Measurements from ENCODE around the gene OLIG2. TPM values are rescaled to one million over a fixed set of nuclear protein-coding genes. Genes with fewer than 3 reads are reported as not detected.
A peak's percentile ranks its signal among the peaks of the same experiment; 100 is the strongest.

OLIG2 gene
- total RNA-seq, 5 donors from 2014 or later (not counting 1 experiment from before 2014, with no cell fraction given), result not detected

GRCh38 chr21:33070744-33070997 is 44.9 kb downstream of the OLIG2 start:
- no peaks in the 10 kb centered on the region for H3K36me3 ChIP-seq (ENCODE audit: control insufficient read depth in 2 of 2, extremely low read depth in 1 of 2, insufficient read depth in 1 of 2, low read length in 1 of 2)
- ATAC-seq (replicated peaks in 1 of 4) (no peak), DNase-seq (no peak)
- Mint-ChIP-seq H3K27ac (no peak overlapping the region), H3K4me1 (peaks cover 0 to 26% (median 17%) of the 10 kb centered on the region in 3 donors), H3K36me3 (no peaks in the 10 kb centered on the region), H3K4me3 (peak overlapping the region in 1 of 3 donors; percentile 77), H3K9me3 (peaks cover 0 to 4% (median 0%) of the 10 kb centered on the region in 3 donors), H3K27me3 (peaks cover 62 to 70% of the 10 kb centered on the region in 2 donors)
- WGBS (ENCODE audit: insufficient coverage), result 2% methylated on average over 44 of the region's 44 CpGs
- CTCF ChIA-PET, result no interaction called here
- peak overlapping the region in 1 of 2 donors; percentile 77 for H3K4me3 ChIP-seq (ENCODE audit: control insufficient read depth in 1 of 2, extremely low read depth in 1 of 2, low read length in 1 of 2)
- H3K9me3 ChIP-seq, result no peaks in the 10 kb centered on the region
- POLR2A ChIA-PET, result no interaction called here
- H3K27me3 ChIP-seq (replicated peaks in 1 of 2; ENCODE audit: control insufficient read depth in 2 of 2, extremely low read depth in 1 of 2, insufficient read depth in 2 of 2, low read length in 1 of 2), result peaks cover 2 to 52% of the 10 kb centered on the region in 2 experiments
- no peak overlapping the region for H3K27ac ChIP-seq (ENCODE audit: low read length)
- peaks cover 4 to 21% of the 10 kb centered on the region in 2 experiments for H3K4me1 ChIP-seq (ENCODE audit: control insufficient read depth in 1 of 2, extremely low read depth in 1 of 2, insufficient read depth in 2 of 2, low read length in 2 of 2)

DNA sequence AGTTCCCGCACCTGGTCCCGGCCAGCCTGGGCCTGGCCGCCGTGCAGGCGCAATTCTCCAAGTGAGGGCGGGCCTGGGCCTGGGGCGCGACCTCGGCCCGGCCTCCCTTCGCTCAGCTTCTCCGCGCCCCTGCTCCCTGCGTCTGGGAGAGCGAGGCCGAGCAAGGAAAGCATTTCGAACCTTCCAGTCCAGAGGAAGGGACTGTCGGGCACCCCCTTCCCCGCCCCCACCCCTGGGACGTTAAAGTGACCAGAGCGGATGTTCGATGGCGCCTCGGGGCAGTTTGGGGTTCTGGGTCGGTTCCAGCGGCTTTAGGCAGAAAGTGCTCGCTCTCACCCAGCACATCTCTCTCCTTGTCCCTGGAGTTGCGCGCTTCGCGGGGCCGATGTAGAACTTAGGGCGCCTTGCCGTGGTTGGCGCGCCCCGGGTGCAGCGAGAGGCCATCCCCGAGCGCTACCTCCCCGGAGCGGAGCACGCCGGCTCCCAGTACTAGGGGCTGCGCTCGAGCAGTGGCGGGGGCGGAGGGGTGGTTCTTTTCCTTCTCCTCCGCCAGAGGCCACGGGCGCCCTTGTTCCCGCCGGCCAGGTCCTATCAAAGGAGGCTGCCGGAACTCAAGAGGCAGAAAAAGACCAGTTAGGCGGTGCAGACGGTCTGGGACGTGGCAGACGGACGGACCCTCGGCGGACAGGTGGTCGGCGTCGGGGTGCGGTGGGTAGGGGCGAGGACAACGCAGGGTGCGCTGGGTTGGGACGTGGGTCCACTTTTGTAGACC is 45.4 kb downstream of the OLIG2 start:
- Mint-ChIP-seq H3K4me3 (peak overlapping the region; percentile 70 to 77 (median 71)), H3K9me3 (peaks cover 0 to 4% (median 0%) of the 10 kb centered on the region in 3 donors), H3K36me3 (no peaks in the 10 kb centered on the region), H3K27ac (no peak overlapping the region), H3K4me1 (peaks cover 0 to 26% (median 17%) of the 10 kb centered on the region in 3 donors), H3K27me3 (peaks cover 61 to 69% of the 10 kb centered on the region in 2 donors)
- Histone ChIP-seq H3K4me3 (ENCODE audit: control insufficient read depth in 1 of 2, extremely low read depth in 1 of 2, low read length in 1 of 2) (peak overlapping the region; percentile 20 to 77), H3K4me1 (ENCODE audit: control insufficient read depth in 1 of 2, extremely low read depth in 1 of 2, insufficient read depth in 2 of 2, low read length in 2 of 2) (peaks cover 4 to 21% of the 10 kb centered on the region in 2 experiments), H3K9me3 (no peaks in the 10 kb centered on the region), H3K36me3 (ENCODE audit: control insufficient read depth in 2 of 2, extremely low read depth in 1 of 2, insufficient read depth in 1 of 2, low read length in 1 of 2) (no peaks in the 10 kb centered on the region), H3K27me3 (replicated peaks in 1 of 2; ENCODE audit: control insufficient read depth in 2 of 2, extremely low read depth in 1 of 2, insufficient read depth in 2 of 2, low read length in 1 of 2) (peaks cover 2 to 58% of the 10 kb centered on the region in 2 experiments), H3K27ac (ENCODE audit: low read length) (no peak overlapping the region)
- peak in 2 of 35 experiments; percentile 12 to 15 for DNase-seq
- ATAC-seq (replicated peaks in 1 of 4), result peak in 3 of 4 experiments; percentile 25 to 40 (median 38)
- WGBS (ENCODE audit: insufficient coverage), result 4% methylated on average over 62 of the region's 69 CpGs
- CTCF ChIA-PET, result no interaction called here
- POLR2A ChIA-PET, result no interaction called here

DNA sequence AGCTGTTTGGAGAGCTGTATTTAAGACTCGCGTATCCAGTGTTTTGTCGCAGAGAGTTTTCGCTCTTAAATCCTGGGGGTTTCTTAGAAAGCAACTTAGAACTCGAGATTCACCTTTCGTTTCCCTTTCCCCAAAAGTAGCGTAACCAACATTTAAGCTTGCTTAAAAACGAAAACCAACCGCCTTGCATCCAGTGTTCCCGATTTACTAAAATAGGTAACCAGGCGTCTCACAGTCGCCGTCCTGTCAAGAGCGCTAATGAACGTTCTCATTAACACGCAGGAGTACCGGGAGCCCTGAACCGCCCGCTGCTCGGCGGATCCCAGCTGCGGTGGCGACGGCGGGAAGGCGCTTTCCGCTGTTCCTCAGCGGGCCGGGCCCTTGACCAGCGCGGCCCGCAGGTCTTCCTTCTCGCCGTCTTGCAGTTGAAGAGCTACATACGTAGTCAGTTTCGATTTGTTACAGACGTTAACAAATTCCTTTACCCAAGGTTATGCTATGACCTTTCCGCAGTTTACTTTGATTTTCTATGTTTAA is 46.1 kb downstream of the OLIG2 start:
- peaks cover 54 to 68% of the 10 kb centered on the region in 2 donors for H3K27me3 Mint-ChIP-seq
- WGBS (ENCODE audit: insufficient coverage), result 4% methylated on average over 31 of the region's 38 CpGs
- peak overlapping the region; percentile 70 to 77 (median 71) for H3K4me3 Mint-ChIP-seq
- Histone ChIP-seq H3K36me3 (ENCODE audit: control insufficient read depth in 2 of 2, extremely low read depth in 1 of 2, insufficient read depth in 1 of 2, low read length in 1 of 2) (no peaks in the 10 kb centered on the region), H3K4me3 (ENCODE audit: control insufficient read depth in 1 of 2, extremely low read depth in 1 of 2, low read length in 1 of 2) (peak overlapping the region; percentile 20 to 77), H3K4me1 (ENCODE audit: control insufficient read depth in 1 of 2, extremely low read depth in 1 of 2, insufficient read depth in 2 of 2, low read length in 2 of 2) (peaks cover 4 to 21% of the 10 kb centered on the region in 2 experiments), H3K27ac (ENCODE audit: low read length) (no peak overlapping the region), H3K9me3 (no peaks in the 10 kb centered on the region), H3K27me3 (replicated peaks in 1 of 2; ENCODE audit: control insufficient read depth in 2 of 2, extremely low read depth in 1 of 2, insufficient read depth in 2 of 2, low read length in 1 of 2) (peaks cover 2 to 60% of the 10 kb centered on the region in 2 experiments)
- H3K27ac Mint-ChIP-seq, result no peak overlapping the region
- ChIA-PET POLR2A (no interaction called here), CTCF (interaction anchor here in 1 of 2 donors (0.7 kb wide), 1 partner anchor 60 kb away, joined by 3 read pairs; no protein-coding TSS in a partner anchor)
- ATAC-seq (replicated peaks in 1 of 4), result no peak
- peaks cover 0 to 26% (median 17%) of the 10 kb centered on the region in 3 donors for H3K4me1 Mint-ChIP-seq
- H3K36me3 Mint-ChIP-seq, result no peaks in the 10 kb centered on the region
- H3K9me3 Mint-ChIP-seq, result peaks cover 0 to 4% (median 0%) of the 10 kb centered on the region in 3 donors
- peak in 1 of 35 experiments; percentile 12 for DNase-seq

GRCh38 chr21:33073636-33074035 is 47.9 kb downstream of the OLIG2 start:
- ChIA-PET CTCF (interaction anchor here in 1 of 2 donors (0.7 kb wide), 1 partner anchor 385 kb away, joined by 3 read pairs; no protein-coding TSS in a partner anchor), POLR2A (no interaction called here)
- Histone ChIP-seq H3K9me3 (no peaks in the 10 kb centered on the region), H3K4me3 (ENCODE audit: control insufficient read depth in 1 of 2, extremely low read depth in 1 of 2, low read length in 1 of 2) (no peak overlapping the region), H3K36me3 (ENCODE audit: control insufficient read depth in 2 of 2, extremely low read depth in 1 of 2, insufficient read depth in 1 of 2, low read length in 1 of 2) (no peaks in the 10 kb centered on the region), H3K4me1 (ENCODE audit: control insufficient read depth in 1 of 2, extremely low read depth in 1 of 2, insufficient read depth in 2 of 2, low read length in 2 of 2) (peaks cover 4 to 21% of the 10 kb centered on the region in 2 experiments), H3K27ac (ENCODE audit: low read length) (no peak overlapping the region), H3K27me3 (replicated peaks in 1 of 2; ENCODE audit: control insufficient read depth in 2 of 2, extremely low read depth in 1 of 2, insufficient read depth in 2 of 2, low read length in 1 of 2) (peaks cover 2 to 50% of the 10 kb centered on the region in 2 experiments)
- WGBS (ENCODE audit: insufficient coverage), result 93% methylated on average over 3 of the region's 4 CpGs
- no peak for ATAC-seq (replicated peaks in 1 of 4)
- no peaks in the 10 kb centered on the region for H3K36me3 Mint-ChIP-seq
- H3K9me3 Mint-ChIP-seq, result peaks cover 0 to 4% (median 0%) of the 10 kb centered on the region in 3 donors
- H3K4me1 Mint-ChIP-seq, result peaks cover 0 to 29% (median 17%) of the 10 kb centered on the region in 3 donors
- no peak overlapping the region for H3K4me3 Mint-ChIP-seq
- no peak overlapping the region for H3K27ac Mint-ChIP-seq
- H3K27me3 Mint-ChIP-seq, result peaks cover 47 to 65% of the 10 kb centered on the region in 2 donors
- no peak for DNase-seq

GRCh38 chr21:33075128-33075527 is 49.4 kb downstream of the OLIG2 start:
- Mint-ChIP-seq H3K36me3 (no peaks in the 10 kb centered on the region), H3K27me3 (peaks cover 45 to 58% of the 10 kb centered on the region in 2 donors), H3K9me3 (no peaks in the 10 kb centered on the region), H3K4me3 (no peak overlapping the region), H3K27ac (no peak overlapping the region), H3K4me1 (peaks cover 0 to 24% (median 15%) of the 10 kb centered on the region in 3 donors)
- no peak for DNase-seq
- CTCF ChIA-PET, result no interaction called here
- Histone ChIP-seq H3K4me1 (ENCODE audit: control insufficient read depth in 1 of 2, extremely low read depth in 1 of 2, insufficient read depth in 2 of 2, low read length in 2 of 2) (peaks cover 4 to 16% of the 10 kb centered on the region in 2 experiments), H3K9me3 (no peaks in the 10 kb centered on the region), H3K27ac (ENCODE audit: low read length) (no peak overlapping the region), H3K27me3 (replicated peaks in 1 of 2; ENCODE audit: control insufficient read depth in 2 of 2, extremely low read depth in 1 of 2, insufficient read depth in 2 of 2, low read length in 1 of 2) (peaks cover 2 to 46% of the 10 kb centered on the region in 2 experiments), H3K4me3 (ENCODE audit: control insufficient read depth in 1 of 2, extremely low read depth in 1 of 2, low read length in 1 of 2) (no peak overlapping the region), H3K36me3 (ENCODE audit: control insufficient read depth in 2 of 2, extremely low read depth in 1 of 2, insufficient read depth in 1 of 2, low read length in 1 of 2) (no peaks in the 10 kb centered on the region)
- ATAC-seq (replicated peaks in 1 of 4), result no peak
- POLR2A ChIA-PET, result no interaction called here
- WGBS (ENCODE audit: insufficient coverage), result 82% methylated on average over 6 of the region's 9 CpGs

DNA sequence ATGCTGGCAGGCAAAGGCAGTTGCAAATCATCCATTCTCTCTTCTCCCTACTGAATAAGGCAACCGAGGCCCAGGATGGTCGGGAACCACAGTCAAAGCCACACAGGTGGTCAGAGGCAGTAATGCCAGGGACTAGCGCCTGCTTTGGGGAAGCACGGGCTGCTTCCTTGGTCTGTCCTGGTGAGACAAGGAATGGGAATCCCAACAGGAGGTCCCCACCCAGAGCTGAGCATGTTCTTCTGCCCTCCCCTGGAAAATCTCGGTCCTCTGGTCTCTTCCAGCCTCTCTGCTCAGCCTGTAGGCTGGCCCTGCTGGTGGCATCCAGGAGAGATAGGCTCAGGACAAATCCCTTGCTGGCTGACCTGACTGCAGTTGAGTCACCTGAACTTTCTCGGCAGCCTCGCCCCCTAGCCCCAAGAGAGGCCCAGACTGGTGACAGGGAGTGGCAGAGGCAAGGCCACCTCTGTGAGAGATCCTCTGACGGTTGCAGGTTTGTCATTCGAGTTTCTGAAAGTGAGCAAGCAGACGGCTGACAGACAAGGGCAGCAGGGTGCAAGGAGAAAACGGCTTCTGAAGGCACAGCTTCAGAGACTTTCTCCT is 50.0 kb downstream of the OLIG2 start:
- Mint-ChIP-seq H3K27me3 (peaks cover 49 to 63% of the 10 kb centered on the region in 2 donors), H3K36me3 (no peaks in the 10 kb centered on the region), H3K4me3 (no peak overlapping the region), H3K27ac (no peak overlapping the region), H3K4me1 (peaks cover 0 to 24% (median 15%) of the 10 kb centered on the region in 3 donors), H3K9me3 (no peaks in the 10 kb centered on the region)
- ATAC-seq (replicated peaks in 1 of 4) (no peak), DNase-seq (no peak)
- peaks cover 4 to 13% of the 10 kb centered on the region in 2 experiments for H3K4me1 ChIP-seq (ENCODE audit: control insufficient read depth in 1 of 2, extremely low read depth in 1 of 2, insufficient read depth in 2 of 2, low read length in 2 of 2)
- H3K27me3 ChIP-seq (replicated peaks in 1 of 2; ENCODE audit: control insufficient read depth in 2 of 2, extremely low read depth in 1 of 2, insufficient read depth in 2 of 2, low read length in 1 of 2), result peaks cover 2 to 43% of the 10 kb centered on the region in 2 experiments
- ChIA-PET CTCF (no interaction called here), POLR2A (interaction anchor here in 1 of 2 donors (0.5 kb wide), 1 partner anchor 26 kb away, joined by 12 read pairs; no protein-coding TSS in a partner anchor)
- no peak overlapping the region for H3K4me3 ChIP-seq (ENCODE audit: control insufficient read depth in 1 of 2, extremely low read depth in 1 of 2, low read length in 1 of 2)
- WGBS (ENCODE audit: insufficient coverage), result 71% methylated on average over 11 of the region's 11 CpGs
- H3K9me3 ChIP-seq, result no peaks in the 10 kb centered on the region
- H3K36me3 ChIP-seq (ENCODE audit: control insufficient read depth in 2 of 2, extremely low read depth in 1 of 2, insufficient read depth in 1 of 2, low read length in 1 of 2), result no peaks in the 10 kb centered on the region
- no peak overlapping the region for H3K27ac ChIP-seq (ENCODE audit: low read length)
